LNCAP (cell line): ENCODE measurements around the gene TRABD.

Experiments used
- CTCF ChIP-seq: fragments of 450-650 bp; IDR thresholded peaks from 2 replicates; pipeline ENCODE4 v1.5.1; 2017; ENCODE audit warnings: mild to moderate bottlenecking

Gene TRABD

GRCh38 chr22:50170453-50171318, 15.0 kb upstream of the TRABD start, which contains the start of gene PANX2:
TSS of gene PANX2 (plus strand) at chr22:50170731. CDS start at chr22:50170731, 0 bp downstream.
- no peak for TF ChIP-seq CTCF

GRCh38 chr22:50171319-50171964, 14.3 kb upstream of the TRABD start:
- no peak for TF ChIP-seq CTCF

- no peak for TF ChIP-seq CTCF
Measured at GRCh38 chr22:50171965-50172421, 13.7 kb upstream of the TRABD start.

GRCh38 chr22:50173311-50173982, 12.3 kb upstream of the TRABD start:
- TF ChIP-seq CTCF: no peak

GRCh38 chr22:50173983-50174355, 11.7 kb upstream of the TRABD start:
- no peak for TF ChIP-seq CTCF

- no peak for TF ChIP-seq CTCF
Measured at GRCh38 chr22:50174382-50175190, 11.1 kb upstream of the TRABD start.

GRCh38 chr22:50175191-50175461, 10.6 kb upstream of the TRABD start:
- TF ChIP-seq CTCF: no peak
